Stimulated activated CD4-positive, alpha-beta T cell treated with anti-CD3 and anti-CD28 coated beads, Interleukin-12 subunit alpha, Interleukin-12 subunit beta, amount 100 ng/mL, for 48 hours (primary cell): ENCODE data around the gene KCTD21.
A peak's percentile ranks its signal among the peaks of the same experiment; 100 is the strongest.

Experiments
- DNase-seq, 3 donors: peaks; one replicate each; pipeline ENCODE4 v3.0.0-alpha.2; 2020; ENCODE audit warnings: low read depth in 2 of 3, low spot score in 1 of 3

The KCTD21 gene

GRCh38 chr11:78147807-78148206 is 40.6 kb downstream of the KCTD21 start:
- DNase-seq = no peak

DNA sequence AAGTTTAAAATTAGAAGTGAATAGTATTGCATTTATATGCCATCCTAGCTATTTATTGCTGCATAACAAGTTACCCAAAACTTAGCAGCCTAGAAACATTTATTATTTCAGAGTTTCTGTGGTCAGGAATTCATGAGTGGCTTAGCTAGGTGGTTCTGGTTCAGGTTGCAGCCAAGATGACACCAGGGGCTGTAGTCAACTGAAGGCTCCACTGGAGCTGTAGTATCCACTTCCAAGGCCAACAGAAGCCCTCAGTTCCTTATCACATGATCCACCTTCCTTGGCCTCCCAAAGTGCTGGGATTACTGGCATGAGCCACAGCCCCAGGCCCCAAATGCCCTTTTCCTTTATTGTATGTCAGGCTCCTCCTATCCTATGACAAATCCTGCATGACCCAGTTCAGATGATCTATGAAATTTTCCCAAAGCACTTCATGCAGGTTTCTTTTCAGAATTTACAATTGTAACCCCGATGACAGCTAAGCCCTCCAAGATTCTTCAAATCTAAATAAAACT is 42.9 kb downstream of the KCTD21 start:
- no peak for DNase-seq

DNA sequence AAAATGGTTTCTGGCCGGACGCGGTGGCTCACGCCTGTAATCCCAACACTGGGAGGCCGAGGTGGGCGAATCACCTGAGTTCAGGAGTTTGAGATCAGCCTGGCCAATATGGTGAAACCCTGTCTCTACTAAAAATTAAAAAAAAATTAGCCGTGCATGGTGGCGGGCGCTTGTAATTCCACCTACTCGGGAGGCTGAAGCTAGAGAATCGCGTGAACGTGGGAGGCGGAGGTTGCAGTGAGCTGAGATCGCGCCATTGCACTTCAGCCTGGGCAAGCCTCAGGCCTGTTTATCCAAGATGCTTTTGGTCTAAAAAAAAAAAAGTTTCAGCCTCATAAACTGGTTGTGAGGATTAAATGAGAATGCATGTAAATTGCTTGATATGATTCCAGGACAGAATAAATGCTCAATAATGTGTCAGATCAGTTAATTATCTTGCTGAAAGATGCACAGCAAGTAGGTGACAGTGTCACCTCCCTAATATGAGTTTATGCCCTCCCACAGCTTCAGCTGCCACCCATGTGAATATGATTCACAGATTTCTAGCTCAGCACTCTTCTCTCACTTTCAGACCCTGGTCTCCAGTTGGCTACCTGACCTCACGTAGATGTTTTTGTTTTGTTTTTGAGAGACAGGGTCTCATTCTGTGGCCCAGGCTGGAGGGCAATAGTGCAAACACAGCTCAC is 47.9 kb downstream of the KCTD21 start:
- DNase-seq = no peak

GRCh38 chr11:78139422-78140391 is 48.7 kb downstream of the KCTD21 start, which contains the start of gene ALG8:
ALG8 (minus strand) TSS chr11:78139626; CDS start chr11:78139588, 38 bp downstream.
- DNase-seq = peak; percentile 90 to 96 (median 95)

DNA sequence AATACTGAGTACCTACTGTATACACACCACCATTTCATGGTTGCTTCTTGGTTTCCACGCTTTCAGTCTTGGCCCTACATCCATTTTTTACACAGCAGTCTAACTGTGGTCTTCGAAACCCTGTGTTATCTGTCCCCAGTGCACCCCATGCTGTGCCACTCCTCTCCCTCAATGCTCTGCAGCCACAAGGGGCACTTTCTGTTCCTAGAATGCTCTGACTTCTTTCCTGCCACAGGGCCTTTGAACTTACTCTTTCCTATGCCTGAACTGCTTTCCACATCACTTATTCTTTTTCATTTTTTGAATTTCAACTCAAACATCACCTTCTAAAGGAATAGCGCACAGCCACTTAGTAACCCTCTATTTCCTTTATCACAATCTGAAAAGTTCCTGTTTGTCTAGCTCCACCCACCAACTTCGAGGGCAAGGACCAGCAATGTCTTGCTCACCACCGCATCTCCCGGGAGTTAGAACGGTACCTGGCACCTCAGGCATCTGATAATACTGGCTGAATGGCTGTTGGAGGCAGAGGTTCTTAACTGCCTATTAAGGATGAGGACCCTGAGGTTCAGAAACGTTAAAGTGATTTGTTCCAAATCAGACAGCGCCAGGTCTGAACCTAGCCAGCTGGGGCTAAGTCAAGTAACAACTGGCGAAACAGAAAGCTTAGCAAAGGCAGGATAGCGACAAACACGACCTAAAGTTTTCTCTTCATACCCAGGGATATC is 49.6 kb downstream of the KCTD21 start:
- DNase-seq = peak; percentile 23 to 29 (median 29)

GRCh38 chr11:78138291-78138690 is 50.1 kb downstream of the KCTD21 start:
- DNase-seq = no peak

DNA sequence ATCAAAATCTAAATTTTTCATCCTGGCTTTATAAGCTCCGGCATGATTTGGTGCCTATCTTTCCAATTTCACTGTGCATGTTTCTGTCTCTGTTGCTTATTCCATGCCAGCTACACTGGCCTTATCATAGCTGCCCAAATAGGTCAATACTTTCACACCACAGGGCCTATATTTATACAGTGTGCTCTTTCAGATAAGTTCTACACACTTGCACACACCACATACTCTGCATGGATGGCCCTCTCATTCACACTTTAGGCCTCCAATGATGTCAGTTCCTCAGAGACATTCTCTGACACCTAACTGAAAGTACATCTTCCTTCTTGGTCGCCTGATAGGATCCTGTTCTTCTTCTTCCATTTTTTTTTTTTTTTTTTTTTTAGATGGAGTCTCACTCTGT is 56.0 kb downstream of the KCTD21 start:
- no peak for DNase-seq

DNA sequence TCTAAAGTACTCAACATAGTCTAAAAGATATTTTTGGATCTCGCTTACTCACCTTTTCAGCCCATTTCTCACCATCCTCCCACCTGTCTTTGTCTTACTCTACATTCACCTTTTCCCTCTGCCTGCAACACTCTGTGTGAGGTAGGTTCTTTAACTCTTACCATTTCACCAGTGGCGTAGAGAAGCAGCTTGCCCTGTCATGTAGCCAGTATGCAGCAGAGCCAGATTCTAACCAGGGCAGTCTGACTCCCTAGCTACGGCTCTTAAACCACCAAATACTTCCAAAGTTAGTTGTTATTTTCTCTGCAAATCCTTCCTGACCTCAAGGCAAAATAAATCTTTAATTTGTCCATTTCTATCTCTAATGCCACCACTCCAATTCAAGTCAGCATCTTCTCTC is 56.5 kb downstream of the KCTD21 start:
- DNase-seq = no peak

DNA sequence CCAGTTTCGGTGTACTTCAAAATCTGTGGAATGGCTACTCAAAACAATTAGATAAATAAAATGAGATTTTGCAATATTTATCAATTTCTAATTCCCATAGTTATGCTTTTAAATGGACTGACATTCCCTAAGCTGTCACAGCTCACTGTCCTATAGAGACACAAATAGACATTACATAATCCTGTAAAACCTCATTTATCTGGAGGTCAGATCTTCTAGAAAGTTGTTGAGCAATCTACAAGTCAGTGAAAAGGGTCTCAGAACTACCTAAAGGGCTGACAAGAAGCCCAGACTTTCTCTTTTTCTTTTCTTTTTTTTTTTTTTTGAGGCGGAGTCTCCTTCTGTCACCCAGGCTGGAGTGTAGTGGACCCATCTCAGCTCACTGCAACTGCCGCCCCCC is 61.0 kb downstream of the KCTD21 start:
- no peak for DNase-seq
